ENCODE results near the gene SURF1.
"Not testable (repeated sequence)": the region's sequence is repeated elsewhere in the genome, so short reads cannot be mapped to it uniquely, and the experiment has no call there.

DNA sequence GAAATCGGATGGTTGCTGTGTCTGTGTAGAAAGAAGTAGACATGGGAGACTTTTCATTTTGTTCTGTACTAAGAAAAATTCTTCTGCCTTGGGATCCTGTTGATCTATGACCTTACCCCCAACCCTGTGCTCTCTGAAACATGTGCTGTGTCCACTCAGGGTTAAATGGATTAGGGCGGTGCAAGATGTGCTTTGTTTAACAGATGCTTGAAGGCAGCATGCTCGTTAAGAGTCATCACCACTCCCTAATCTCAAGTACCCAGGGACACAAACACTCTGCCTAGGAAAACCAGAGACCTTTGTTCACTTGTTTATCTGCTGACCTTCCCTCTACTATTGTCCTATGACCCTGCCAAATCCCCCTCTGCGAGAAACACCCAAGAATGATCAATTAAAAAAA, 35.2 kb upstream of the SURF1 start:
- not testable (repeated sequence) for TF ChIP-seq CTCF (IDR thresholded peaks at IDR 0.05); TCF7L2 (IDR thresholded peaks at IDR 0.05; ENCODE audit: low read depth, low read length)
- TF ChIP-seq, protein P1, sequence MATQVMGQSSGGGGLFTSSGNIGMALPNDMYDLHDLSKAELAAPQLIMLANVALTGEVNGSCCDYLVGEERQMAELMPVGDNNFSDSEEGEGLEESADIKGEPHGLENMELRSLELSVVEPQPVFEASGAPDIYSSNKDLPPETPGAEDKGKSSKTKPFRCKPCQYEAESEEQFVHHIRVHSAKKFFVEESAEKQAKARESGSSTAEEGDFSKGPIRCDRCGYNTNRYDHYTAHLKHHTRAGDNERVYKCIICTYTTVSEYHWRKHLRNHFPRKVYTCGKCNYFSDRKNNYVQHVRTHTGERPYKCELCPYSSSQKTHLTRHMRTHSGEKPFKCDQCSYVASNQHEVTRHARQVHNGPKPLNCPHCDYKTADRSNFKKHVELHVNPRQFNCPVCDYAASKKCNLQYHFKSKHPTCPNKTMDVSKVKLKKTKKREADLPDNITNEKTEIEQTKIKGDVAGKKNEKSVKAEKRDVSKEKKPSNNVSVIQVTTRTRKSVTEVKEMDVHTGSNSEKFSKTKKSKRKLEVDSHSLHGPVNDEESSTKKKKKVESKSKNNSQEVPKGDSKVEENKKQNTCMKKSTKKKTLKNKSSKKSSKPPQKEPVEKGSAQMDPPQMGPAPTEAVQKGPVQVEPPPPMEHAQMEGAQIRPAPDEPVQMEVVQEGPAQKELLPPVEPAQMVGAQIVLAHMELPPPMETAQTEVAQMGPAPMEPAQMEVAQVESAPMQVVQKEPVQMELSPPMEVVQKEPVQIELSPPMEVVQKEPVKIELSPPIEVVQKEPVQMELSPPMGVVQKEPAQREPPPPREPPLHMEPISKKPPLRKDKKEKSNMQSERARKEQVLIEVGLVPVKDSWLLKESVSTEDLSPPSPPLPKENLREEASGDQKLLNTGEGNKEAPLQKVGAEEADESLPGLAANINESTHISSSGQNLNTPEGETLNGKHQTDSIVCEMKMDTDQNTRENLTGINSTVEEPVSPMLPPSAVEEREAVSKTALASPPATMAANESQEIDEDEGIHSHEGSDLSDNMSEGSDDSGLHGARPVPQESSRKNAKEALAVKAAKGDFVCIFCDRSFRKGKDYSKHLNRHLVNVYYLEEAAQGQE (IDR thresholded peaks at IDR 0.05; ENCODE audit: insufficient read depth in 1 of 2, low read depth in 2 of 2, low read length in 1 of 2): not testable (repeated sequence)
